Measurements from ENCODE around the gene S100PBP.

Gene S100PBP

GRCh38 chr1:32830092-32830852, 12.8 kb downstream of the S100PBP start:
- DNase-seq = no peak

GRCh38 chr1:32831878-32832277, 14.4 kb downstream of the S100PBP start:
- no peak for DNase-seq

GRCh38 chr1:32848354-32849063, 31.1 kb downstream of the S100PBP start:
- no peak for DNase-seq

GRCh38 chr1:32855861-32856617, 38.6 kb downstream of the S100PBP start:
- no peak for DNase-seq

- no peak for DNase-seq
Measured at GRCh38 chr1:32858136-32858535, 40.7 kb downstream of the S100PBP start.

- no peak for DNase-seq
Measured at GRCh38 chr1:32858791-32859190, 41.3 kb downstream of the S100PBP start.

- DNase-seq = no peak
Measured at GRCh38 chr1:32859915-32860314, 42.5 kb downstream of the S100PBP start.

GRCh38 chr1:32860566-32860965, 43.1 kb downstream of the S100PBP start:
- no peak for DNase-seq

- DNase-seq = peak; percentile 57
Measured at GRCh38 chr1:32861904-32862695, 44.6 kb downstream of the S100PBP start.

GRCh38 chr1:32863218-32863880, 45.9 kb downstream of the S100PBP start:
- no peak for DNase-seq

GRCh38 chr1:32863881-32864245, 46.4 kb downstream of the S100PBP start:
- no peak for DNase-seq

GRCh38 chr1:32864375-32865019, 47.0 kb downstream of the S100PBP start:
- no peak for DNase-seq

GRCh38 chr1:32865639-32866405, 48.4 kb downstream of the S100PBP start:
- no peak for DNase-seq

- no peak for DNase-seq
Measured at GRCh38 chr1:32867151-32867550, 49.7 kb downstream of the S100PBP start.

GRCh38 chr1:32867671-32868070, 50.2 kb downstream of the S100PBP start:
- no peak for DNase-seq

- DNase-seq = no peak
Measured at GRCh38 chr1:32868085-32868484, 50.6 kb downstream of the S100PBP start.

- DNase-seq = no peak
Measured at GRCh38 chr1:32868806-32869455, 51.5 kb downstream of the S100PBP start.

GRCh38 chr1:32869923-32870614, 52.6 kb downstream of the S100PBP start:
- no peak for DNase-seq

- DNase-seq = no peak
Measured at GRCh38 chr1:32870615-32871363, 53.3 kb downstream of the S100PBP start, which contains the start of gene FNDC5. Gene FNDC5 (minus strand): TSS chr1:32870912.

Measured in HCEC 1CT (cell line).